GM19035 (cell line): Measurements from ENCODE around the gene HTR3C.

Source experiments
- ATAC-seq: cut with Tn5 transposase; IDR thresholded peaks from one replicate; pipeline ENCODE4 v1.9.1; 2021; ENCODE audit not compliant: unreplicated experiment

The HTR3C gene

DNA sequence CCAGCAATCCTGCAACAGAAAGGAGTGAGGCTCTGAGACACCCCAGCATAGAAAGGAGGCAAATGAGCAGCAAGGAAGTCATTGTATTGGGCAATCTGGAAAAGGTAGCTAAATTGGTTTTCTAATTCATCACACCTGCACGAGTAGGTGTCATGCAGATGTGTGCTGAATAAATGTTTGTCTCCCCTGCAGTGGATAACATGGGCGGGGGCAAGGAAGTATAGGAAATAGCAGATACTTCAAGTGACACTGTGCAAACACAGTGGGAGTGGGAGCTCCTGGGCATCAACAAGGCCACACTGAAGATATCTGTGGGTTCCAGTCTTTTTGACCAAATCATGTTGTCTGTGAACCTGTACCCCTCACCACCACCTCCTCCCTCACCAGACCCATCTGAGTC lies 29.6 kb downstream of the HTR3C start:
- no peak for ATAC-seq

- no peak for ATAC-seq
Observed at GRCh38 chr3:184085389-184085852, 32.6 kb downstream of the HTR3C start.

DNA sequence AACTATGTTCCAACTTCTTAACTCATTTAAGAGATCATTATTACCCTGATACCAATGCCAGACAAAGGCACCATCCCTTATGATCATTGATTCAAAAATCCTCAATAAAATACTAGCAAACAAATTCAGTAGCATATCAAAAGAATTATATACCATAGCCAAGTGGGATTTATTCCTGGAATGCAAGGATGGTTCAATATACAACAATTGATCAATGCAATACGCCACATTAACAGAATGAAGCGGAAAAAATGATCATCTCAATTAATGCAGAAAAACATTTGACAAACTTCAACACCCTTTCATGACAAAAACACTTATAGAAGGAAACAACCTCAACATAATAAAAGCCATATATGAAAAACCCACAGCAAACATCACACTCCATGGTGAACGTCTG lies 39.4 kb downstream of the HTR3C start:
- no peak for ATAC-seq

DNA sequence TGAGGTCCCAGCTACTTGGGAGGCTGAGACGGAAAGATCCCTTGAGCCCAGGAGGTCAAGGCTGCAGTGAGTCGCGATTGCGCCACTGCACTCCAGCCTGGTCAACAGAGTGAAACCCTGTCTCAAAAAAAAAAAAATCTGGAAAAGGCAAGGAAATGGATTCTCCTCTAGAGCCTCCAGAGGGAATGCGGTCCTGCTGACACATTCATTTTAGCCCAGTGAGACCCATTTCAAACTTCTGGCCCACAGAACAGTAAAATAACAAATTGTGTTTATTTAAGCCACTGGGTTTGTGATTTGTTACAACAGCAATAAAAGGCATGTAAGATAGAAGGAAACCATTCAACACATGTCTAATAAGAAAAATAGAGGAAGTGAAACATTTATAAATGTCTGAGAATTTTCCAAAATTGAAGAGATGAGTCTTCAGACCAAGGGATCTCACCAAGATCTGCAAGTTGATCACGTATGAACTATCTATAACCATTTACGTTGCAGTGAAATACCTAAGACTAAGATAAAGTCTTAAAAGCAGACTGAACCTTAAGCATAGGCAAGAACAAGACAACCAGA lies 44.0 kb downstream of the HTR3C start, which contains the start of gene HTR3E:
Gene HTR3E (plus strand): TSS at position 254 of the 573 bp plus-strand sequence. CDS start 466 bp downstream, outside the sequence.
- no peak for ATAC-seq

DNA sequence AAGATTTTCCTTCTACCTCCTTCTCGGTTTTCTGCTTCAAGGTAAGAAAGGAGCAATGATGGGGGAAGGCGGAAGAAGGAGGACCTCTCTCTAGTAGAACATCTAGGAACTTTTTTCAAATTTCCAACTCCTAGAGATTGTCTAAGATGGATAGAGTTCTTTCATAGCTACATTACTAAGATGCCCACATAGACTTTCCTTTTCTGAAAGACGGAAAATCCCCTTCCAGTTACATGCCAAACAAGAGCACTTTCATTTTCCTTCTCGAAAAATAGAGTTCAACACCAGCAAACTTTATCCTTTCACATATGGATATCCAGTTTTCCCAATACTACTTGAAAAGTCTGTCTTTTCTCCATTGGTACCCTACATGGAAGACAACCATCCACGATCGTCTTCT lies 44.7 kb downstream of the HTR3C start:
- ATAC-seq = no peak

DNA sequence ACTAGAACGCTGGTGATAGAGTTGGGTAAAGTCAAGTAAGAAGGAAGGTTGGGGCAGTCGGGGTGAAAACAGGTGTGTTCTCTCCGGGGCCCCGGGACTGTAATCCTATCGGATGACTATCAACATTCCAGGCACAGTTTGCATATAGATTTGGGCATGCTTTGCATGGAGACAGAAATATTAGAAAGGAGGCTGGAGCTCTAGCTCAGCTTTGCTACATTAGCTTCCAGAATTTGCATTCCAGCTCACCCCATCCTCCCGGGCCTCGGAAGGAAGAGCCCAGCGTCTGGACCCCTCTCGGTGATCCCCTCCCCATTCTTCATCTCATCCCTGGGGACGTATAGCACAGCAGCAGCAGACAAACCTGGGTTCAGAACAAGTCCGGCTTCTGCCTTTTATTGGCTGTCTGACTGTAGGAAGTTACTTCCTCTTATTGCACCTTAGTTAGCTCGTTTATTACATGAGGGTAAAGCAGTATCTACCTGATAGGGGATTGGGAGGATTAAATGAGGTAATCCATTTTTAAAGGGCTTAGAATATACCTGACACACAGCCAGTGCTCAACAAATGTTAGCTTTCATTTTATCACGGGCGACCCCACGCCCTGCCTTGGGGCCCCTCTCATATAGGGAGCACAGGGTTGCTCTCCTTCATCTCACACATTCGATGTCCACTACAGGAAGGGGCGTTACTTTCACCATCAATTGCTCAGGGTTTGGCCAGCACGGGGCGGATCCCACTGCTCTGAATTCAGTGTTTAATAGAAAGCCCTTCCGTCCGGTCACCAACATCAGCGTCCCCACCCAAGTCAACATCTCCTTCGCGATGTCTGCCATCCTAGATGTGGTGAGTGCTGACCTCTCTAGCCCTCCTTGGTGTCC lies 47.2 kb downstream of the HTR3C start:
- no peak for ATAC-seq
